Activated naive CD4-positive, alpha-beta T cell treated with Interleukin-2 at 50 U/mL for 16 hours (primary cell): ENCODE data around the gene VDAC1.

Experiments
- DNase-seq: peaks from one replicate; pipeline ENCODE4 v3.0.0-alpha.2; 2020

Gene VDAC1

DNA sequence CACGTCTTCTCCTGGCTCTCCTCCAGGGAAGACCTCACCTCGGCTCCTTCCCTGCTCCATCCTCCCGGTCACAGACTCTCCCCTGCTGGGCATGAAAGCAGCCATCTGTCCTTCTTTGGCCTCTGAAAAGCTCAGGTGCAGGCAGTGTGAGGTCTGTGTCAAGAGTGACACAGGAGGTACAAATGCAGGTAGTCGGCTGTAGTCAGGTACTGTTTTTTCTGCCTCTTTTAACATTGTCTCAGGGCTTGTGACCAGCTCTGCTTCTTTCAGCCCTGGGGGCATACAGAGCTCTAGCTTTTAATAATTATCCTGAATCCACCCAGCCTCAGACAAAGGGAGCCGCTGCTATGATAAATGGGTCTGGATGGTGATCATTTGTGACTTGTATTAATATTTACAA, 82.8 kb downstream of the VDAC1 start:
- no peak for DNase-seq
